M059J (cell line): ENCODE data around the gene WDR91. TPM values are rescaled to one million over a fixed set of nuclear protein-coding genes. Genes with fewer than 3 reads are reported as not detected.

ENCODE experiments used
- DNase-seq: peaks from one replicate; pipeline ENCODE4 v3.0.0-alpha.2; 2012; ENCODE audit warnings: low read depth
- total RNA-seq: library from RNA; depleted of rRNA; stranded (reverse); fragments of >200 nt; shearing (Covaris generic); gene quantifications from 2 replicates; pipeline ENCODE4 v1.2.3, GENCODE V29; 2014

Gene WDR91
- total RNA-seq, 1 experiment from 2014 or later = 4.8 TPM

DNA sequence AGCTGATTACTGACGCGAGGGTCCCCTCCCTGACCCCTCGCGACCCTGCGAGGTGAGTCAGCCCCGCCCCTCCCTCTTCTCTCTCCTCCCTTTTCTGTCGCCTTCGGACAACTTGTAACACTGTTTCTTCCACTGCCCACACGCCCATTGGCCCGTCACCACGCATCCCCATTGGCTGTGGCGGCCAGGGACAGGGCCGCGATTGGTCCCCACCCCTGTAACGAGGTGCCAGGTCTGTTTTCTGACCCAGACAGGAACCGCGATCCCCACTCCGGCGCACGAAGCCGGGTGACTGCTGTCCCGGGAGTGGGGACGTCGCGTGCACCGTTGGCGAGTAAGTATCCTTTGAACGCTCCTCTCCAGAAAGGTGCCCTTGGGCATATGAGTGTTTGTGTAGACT lies 22.2 kb upstream of the WDR91 start, which contains the start of gene STRA8:
STRA8 (plus strand) TSS at position 269 of the 400 bp plus-strand sequence. CDS start 6,687 bp downstream, outside the sequence.
- no peak for DNase-seq

DNA sequence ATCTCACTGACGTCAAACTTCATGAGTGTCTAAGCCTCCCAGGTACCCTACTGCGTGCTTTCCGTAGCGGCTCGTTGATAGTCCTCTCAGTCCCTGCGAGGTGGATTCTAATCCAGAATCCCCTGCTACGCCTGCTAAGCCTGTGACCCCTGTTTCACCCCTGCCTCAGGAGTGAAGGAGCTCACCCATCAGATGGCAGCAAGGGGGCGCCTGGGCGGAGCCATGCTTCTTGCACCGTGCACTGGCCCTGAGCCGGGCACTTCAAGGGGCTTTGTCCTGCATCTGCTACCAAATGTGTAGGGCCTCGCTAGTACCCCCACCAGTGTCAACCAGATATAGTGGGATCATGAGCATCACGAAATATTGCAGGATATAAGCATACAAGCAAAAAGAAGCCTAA lies 21.4 kb upstream of the WDR91 start:
- DNase-seq = no peak

GRCh38 chr7:135232087-135232486 lies 20.8 kb upstream of the WDR91 start:
- no peak for DNase-seq

DNA sequence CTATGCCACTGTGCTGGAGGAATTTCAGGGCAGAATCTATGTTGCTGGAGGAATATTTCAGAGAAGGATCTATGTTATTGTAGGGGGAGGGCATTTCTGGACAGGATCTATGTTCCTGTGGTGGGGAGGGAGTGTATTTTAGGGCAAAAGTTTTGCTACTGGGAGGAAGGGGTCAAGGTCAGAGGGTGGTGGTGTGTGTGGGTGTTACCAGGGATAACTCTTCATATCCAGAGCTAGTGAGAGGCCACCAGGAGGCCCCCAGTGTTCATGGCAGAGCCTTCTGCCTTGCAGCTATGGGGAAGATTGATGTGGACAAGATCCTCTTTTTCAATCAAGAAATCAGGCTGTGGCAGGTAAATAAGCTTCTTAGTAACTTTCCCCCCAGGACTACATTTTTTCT lies 20.4 kb upstream of the WDR91 start:
- no peak for DNase-seq

DNA sequence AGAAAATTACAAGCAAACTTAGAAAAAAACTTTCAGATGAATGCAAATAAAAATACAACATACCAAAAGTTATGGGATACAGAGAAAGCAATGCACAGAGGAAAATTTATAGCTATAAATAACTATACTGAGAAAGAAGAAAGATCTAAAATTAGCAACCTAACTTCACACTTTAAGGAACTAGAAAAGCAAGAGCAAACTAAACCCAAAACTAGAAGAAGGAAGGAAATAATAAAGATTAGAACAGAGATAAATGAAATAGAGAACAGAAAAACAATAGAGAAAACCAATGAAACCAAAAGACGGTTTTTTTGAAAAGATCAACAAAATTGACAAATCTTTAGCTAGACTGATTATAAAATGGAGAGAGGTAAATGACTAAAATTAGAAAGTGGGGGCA lies 12.7 kb upstream of the WDR91 start:
- DNase-seq = no peak

GRCh38 chr7:135217645-135218509 lies 6.6 kb upstream of the WDR91 start:
- DNase-seq = no peak

DNA sequence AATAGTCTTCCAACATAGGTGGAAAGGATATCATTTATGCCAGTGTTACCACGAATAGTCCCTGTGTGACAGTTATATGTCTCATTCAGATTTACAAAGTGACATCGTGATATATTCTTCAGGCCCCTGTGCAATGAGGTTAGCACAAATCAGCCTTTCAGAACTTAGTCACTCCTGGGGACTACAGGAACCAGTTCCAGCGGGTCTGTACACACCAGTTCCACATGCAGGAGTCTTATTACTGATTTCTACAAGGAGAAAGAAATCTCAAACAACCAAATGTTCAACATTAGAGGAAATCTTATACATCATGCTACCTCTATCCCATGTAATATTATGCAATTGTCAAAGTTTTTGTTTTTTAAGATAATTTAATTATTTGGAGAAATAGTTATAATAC lies 4.4 kb upstream of the WDR91 start:
- no peak for DNase-seq

DNA sequence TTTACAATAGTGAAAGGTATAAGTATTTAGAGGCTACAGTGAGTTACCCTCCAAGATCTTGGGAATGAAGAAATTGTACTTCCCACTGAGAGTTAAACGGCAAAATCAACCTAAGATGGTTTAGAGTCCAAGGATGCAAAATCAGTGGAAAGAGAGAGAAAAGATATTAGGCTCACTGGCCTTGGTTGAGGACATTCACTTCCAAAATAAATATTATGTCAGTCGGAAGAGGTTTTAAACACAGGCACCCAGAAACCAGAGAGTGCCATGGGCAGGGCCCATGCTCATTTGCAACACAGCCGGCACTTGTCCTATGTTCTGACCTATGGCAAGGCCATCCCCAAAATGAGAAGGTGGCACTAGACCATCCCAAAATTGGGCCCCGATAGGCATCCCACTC lies 3.9 kb upstream of the WDR91 start:
- DNase-seq = no peak

DNA sequence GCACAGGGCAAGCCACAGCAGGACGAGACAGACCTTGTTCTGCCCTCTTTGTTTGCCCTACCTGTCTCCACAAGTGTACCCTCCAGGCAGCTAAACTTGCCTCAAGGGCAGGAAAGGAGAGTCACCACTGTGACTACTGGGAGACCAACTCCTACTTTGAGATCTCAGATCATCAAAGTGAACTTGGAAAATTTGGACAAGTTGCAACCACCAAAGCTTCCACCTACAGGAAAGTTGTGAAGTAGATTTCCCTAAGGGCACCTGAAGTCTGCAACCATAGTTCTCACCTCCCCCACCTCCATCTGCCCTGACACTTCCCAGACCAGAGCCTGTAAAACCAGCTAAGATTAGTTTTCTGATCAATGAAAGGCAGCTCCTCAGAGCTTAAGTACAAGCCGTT lies 2.5 kb upstream of the WDR91 start:
- no peak for DNase-seq

GRCh38 chr7:135211946-135212685 lies 790 bp upstream of the WDR91 start:
- peak; percentile 59 for DNase-seq

- peak; percentile 44 for DNase-seq
Measured at GRCh38 chr7:135210888-135211178, 493 bp downstream of the WDR91 start.

DNA sequence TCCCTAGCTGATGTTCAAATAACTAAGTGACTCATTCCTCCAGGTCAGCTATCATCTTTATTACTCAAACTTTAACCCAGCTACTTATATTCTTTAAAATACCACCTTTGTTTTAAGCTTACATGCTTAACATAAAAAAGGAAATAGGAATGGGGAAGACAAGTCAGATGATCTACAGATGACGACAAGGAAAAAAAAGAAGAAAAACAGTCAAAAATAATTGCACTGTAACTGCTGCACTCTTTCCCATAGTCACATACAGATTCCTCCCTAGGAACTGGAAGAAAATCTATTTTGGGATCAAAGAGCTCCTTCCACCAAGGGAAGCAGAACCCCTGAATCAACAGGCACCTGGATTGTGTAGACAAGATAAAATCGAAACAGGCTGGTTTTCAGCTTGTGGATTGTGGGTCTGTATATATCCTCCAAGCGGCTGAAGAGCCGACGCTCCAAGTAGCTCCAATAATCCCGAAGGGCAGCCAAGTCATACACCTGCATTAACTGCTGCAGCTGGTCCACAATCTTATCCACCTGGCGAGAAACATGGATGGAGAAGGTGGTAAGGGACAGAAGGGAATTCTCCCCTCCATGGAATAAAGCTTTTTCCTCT lies 2.0 kb downstream of the WDR91 start:
- no peak for DNase-seq

GRCh38 chr7:135208102-135208793 lies 3.1 kb downstream of the WDR91 start:
- DNase-seq = peak; percentile 48

- no peak for DNase-seq
Measured at GRCh38 chr7:135207406-135208101, 3.8 kb downstream of the WDR91 start.

DNA sequence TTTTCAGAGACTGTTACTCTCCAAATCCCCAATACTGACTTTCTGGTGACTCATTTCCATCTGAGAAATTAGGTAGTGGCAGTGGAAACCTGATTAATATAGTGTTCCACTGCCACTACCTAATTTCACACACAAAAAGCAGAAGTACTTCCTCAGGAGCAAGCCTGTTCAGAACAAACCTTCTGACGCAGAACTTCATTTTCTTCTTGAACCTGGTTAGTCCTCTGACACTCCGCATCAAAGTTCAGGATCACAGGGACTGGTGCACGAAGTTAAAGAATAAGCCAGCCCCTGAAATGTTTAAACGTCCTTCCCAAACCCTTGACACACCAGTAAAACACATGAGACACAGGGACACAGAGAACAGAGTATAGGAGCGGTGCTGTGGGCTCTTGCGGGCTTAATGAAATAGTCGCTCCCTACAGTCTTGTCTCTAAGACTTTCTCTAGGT lies 4.4 kb downstream of the WDR91 start:
- DNase-seq = no peak

DNA sequence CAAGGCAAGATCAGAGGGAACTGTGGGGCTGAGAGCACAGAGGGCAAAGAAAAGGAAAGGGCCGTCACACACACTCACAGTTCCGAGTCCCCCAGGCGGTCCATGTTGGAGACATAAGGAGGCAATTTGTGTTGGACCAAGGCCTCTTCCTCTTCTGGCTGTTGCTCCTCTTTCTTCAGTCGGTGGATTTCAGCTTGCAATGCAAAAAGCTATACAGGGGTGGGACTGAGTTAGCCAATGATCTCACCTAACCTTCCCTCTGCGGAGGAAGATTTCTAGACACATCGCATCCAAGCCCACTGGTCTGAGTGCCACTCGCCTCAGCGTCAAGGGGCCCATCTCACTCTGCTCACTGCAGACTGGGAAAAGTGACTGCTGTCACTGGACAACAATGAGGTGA lies 5.5 kb downstream of the WDR91 start:
- DNase-seq = no peak

GRCh38 chr7:135204876-135205275 lies 6.5 kb downstream of the WDR91 start:
- DNase-seq = peak; percentile 15

GRCh38 chr7:135204341-135204749 lies 7.0 kb downstream of the WDR91 start:
- peak; percentile 92 for DNase-seq

DNA sequence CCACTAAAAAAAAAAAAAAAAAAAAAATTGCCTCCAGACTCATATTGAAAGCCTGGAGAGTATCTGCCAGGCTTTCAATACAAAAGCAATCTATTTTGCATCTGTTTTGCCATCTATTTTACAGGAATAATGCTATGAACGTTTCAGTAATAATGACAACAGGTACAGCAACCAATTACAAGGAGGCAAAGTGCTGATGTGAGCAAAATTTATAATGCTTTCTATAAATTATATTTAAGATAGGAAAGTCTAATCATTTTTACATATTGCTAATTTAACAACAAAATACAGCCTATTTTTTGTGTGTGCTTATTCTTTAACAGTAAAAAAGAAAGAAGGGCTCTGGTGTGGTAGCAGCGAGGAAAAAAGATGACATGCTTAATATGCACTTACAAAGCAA lies 10.0 kb downstream of the WDR91 start:
- no peak for DNase-seq

DNA sequence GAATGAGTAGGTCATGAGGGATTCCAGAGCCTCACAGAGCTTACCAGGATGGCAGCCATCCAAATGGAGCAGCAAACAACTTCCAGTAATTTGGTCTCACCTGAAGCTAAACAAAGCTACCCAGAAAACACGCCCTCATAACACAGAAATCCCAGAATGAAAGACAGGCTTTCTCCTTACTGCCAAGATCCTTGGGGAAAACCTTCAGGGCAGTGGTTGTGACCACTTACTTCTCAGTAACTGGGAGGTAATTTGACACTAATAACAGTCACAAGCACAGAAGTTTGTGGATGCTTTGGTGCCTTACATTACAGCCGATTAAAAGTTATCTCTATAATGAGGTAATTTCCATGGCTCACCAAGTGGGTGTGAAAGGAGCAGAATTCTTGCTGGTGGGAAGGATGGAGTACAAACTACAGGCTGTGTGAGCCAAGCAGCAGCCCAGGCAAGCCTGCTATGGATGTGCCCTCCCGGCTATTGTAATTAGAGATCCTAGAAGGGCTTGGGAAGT lies 10.4 kb downstream of the WDR91 start:
- peak; percentile 40 for DNase-seq

GRCh38 chr7:135199439-135199838 lies 11.9 kb downstream of the WDR91 start:
- no peak for DNase-seq
